ELR (cell line): ENCODE results near the gene SHANK1.
A peak's percentile ranks its signal among the peaks of the same experiment; 100 is the strongest.

Source experiments
- DNase-seq: peaks from one replicate; pipeline ENCODE4 v3.0.0-alpha.2; 2015; ENCODE audit warnings: low read depth

The SHANK1 gene

DNA sequence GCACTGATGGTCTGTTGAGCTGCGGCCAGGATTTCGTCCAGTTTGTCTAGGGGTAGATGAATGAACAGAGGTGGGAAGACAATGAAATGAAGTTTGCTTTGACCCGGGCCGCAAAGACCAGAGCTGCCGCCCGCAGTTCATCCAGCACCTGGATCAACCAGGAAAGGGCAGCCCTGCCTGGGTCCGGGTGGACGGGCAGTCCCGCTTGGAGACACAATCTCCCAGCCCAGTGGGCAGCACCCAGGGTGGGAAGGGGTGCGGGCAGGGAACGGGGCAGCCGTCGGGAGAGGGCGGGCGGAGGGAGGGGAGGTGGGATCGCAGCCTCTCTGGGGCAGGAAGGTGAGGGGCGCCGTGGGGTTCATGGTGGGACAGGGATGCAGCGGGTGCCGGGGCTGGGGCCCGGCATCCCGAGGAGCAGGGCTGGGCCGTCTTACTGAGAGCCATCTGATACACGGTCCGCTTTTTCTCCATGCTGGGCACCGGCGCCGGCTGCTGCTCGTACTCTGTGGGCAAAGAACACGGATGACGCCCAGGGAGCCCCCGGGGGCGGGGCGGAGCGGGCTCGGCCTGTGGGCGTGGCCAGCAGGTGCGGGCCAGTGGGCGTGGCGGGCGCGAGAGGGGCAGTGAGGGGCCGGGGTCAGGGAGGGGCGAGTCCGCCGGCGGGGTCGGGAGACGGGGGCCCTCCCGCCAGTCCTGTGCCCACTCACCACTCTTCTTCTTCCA, 33.1 kb downstream of the SHANK1 start:
- no peak for DNase-seq

DNA sequence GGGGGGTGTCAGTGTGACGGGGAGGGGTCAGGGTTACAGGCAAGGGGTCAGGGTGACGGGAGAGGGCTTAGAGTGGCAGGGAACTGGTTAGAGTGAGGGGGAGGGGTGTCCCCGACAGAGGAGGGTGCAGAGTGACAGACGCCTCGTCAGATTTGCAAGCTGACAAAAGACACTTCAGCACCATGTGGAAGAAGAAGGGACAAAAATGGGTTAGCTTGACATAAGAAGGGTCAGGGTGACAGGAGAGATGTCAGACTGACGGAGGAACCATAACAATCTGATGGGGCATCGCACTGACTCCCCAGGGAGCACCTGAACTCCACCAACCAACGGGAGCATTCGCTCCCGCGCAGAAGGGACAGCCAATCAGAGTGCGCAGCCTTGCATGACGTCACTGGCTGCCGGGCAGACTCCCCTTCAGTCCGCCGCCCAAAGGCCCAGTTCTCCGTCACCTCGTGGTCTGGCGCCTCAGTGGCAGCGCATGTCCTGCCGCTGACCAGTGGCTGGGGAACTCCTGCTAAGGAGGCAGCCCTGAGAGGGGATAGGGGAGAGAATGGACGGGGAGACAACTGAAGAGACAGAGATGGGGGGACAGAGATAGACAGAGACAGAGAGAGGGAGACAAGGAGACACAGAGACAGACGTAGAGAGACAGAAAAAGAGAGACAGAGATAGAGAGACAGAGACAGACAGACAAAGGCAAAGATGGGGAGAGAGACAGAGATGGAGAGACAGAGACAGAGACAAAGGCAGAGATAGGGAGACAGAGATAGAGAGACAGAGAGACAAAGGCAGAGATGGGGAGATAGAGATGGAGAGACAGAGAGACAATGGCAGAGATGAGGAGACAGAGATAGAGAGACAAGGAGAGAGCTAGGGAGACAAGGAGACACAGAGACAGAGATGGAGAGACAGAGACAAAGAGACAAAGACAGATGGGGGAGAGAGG, 40.2 kb downstream of the SHANK1 start:
- DNase-seq, result peak; percentile 82

GRCh38 chr19:50678323-50678722, 41.3 kb downstream of the SHANK1 start:
- no peak for DNase-seq

- no peak for DNase-seq
Observed at GRCh38 chr19:50677636-50678035, 42.0 kb downstream of the SHANK1 start.

DNA sequence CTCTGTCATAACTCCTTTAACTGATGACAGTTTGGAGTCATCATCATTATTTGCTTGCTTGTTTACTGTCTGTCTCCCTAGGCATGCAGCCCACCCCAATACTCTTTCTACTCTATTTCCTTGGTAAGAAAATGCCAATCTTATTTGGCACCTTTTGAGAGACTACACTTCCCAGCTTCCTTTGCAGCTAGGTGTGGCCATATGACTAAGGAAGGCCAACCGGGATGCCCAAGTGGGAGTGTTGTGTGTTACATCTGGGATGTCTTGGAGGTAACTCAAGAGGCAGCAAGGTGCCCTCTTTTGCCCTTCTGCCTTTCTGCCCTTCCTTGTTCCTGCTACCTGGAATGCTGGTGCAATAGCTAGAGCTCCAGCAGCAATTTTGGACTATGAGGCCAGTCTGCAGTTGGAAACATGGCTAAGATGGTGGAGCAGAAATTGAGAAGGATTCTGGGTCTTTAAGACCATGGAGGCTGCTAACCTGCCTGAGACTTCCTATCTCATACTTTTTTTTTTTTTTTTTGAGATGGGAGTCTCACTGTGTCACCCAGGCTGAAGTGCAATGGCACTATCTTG, 42.9 kb downstream of the SHANK1 start:
- DNase-seq, result no peak

GRCh38 chr19:50673118-50673517, 46.5 kb downstream of the SHANK1 start:
- no peak for DNase-seq

- DNase-seq, result no peak
Observed at GRCh38 chr19:50670102-50670380, 49.6 kb downstream of the SHANK1 start.

GRCh38 chr19:50669302-50670101, 50.1 kb downstream of the SHANK1 start:
- peak; percentile 46 for DNase-seq

DNA sequence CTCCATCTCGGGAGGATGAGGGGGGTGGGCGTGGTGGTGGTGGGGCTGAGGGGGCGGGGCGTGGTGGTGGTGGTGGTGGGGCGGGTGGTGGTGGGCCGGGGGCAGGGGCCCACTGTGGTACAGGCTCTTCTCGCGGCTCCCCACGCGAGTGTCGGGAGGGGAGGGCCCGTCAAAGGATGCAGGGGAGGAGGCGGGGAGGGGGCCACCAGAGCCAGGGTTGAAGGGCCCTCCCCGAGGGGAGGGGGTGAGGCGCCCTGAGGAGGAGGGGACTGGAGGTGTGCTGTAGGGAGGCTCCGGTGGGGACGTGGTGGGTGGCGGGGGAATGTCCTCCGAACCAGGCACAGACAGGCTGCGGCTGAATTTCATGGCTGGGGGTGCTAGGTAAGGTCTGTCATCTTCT, 50.7 kb downstream of the SHANK1 start:
- no peak for DNase-seq

- DNase-seq, result no peak
Observed at GRCh38 chr19:50668416-50668815, 51.2 kb downstream of the SHANK1 start.

DNA sequence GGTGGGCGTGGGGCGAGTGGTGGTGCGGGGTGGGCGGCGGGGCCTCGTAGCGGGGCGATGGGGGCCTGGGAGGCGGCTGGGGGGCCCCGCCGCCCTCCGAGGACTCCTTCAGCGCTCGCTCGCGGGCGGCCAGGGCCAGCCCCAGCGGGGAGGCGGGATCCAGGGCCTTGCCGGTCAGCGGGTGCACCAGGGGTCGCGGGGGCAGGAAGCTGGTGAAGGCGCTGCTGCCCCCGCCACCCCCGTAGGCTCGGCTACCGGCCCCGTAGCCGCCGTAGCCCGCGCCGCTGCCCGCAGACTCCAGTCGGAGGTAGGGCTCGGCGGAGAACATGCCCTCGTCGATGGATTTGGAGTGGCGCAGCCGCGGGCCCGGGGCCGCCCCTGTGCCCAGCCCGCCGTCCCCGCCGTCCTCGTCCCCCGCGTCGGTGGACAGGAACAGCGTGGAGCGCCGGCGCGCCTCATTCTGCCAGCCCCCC, 51.8 kb downstream of the SHANK1 start:
- DNase-seq, result no peak

GRCh38 chr19:50667177-50667758, 52.3 kb downstream of the SHANK1 start:
- no peak for DNase-seq

- no peak for DNase-seq
Observed at GRCh38 chr19:50666346-50667176, 53.0 kb downstream of the SHANK1 start.

- no peak for DNase-seq
Observed at GRCh38 chr19:50664204-50664603, 55.4 kb downstream of the SHANK1 start.

GRCh38 chr19:50663482-50663790, 56.2 kb downstream of the SHANK1 start:
- DNase-seq, result peak; percentile 57

- DNase-seq, result no peak
Observed at GRCh38 chr19:50662651-50663481, 56.7 kb downstream of the SHANK1 start.

DNA sequence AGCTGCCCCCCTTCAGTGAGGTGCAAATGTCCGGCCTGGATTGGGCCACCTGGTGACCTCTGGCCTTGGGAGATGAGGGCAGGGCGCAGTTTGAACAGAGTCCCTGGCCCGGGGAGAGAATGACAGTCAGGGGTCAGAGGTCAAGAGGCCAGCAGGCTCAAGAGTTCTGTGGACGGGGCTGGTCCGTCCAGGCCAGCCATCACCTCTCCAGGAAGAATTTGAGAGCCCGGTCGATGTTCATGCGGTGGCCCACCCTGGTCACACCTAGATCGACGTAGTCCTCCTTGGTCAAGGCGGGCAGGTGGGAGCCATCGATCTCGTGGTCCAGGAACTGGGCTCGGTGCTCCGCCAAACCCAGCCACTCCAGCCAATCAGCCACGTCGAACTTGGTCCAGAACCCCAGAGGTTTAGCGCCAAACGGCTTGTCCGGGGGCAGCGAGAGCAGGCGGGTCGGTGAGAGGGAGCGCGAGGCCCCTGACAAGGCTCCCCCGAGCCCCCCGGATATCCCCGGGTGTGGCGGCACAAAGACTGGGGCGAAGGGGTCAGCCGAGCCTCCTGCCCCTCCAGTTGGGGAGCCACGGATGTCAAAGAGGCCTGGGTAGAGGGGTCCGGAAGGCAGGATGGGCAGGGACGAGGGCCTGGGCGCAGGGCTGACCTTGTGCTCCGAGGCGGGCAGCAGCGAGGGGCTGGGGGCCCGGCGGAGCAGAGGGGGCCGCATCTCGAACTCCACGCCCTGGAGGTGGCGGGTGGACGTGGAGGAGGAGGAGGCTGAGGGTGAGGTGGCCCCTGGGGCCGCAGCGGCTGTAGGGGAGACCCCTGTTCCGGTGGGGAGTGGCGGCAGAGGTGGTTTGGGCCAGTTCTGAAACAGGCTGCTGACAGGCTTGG, 57.6 kb downstream of the SHANK1 start:
- DNase-seq, result no peak

DNA sequence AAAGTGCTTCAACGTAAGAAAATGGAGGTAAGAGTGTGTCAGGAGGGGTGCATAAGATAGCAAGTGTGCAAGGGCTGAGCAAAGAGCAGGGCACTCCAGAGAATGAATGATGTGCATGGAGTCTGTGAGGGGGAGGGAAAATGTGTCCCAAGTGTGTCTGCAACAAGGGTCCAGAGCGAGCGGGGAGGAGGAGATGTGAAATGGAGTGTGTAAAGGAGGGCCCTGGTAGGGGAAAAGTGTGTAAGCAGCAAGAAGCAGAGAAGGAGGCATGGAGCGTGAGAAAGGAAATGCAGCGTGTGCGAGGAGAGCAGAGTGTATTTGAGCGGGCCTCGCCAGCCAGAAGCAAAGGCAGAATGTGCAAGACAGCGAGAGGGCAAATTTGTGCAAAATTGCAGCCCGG, 58.6 kb downstream of the SHANK1 start:
- no peak for DNase-seq

DNA sequence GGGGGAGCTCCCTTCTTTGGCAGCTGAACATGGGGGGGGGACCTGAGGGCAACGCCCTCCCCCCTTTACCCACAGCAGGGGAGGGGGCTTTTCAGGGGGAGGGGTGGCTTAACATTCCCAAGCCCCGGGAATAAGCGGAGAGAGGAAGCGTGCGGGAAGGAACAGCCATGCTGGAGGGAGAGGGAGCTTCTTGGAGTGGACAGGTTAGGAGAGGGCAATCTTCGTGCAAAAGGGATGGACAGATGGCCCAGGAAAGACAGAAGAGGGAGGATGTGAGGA, 59.6 kb downstream of the SHANK1 start:
- no peak for DNase-seq
